ENCODE results near the gene HS3ST3B1.

- no peak for TF ChIP-seq CTCF (conservative IDR thresholded peaks at IDR 0.05)
- no peak for TF ChIP-seq ZFX (IDR thresholded peaks at IDR 0.05)
These were observed 80.7 kb downstream of the HS3ST3B1 start for GRCh38 chr17:14381606-14382005.

All from C4-2B (cell line).